Retinal pigment epithelial cell (primary cell): Measurements from ENCODE around the gene PPIH.
"Not testable (repeated sequence)": the region's sequence is repeated elsewhere in the genome, so short reads cannot be mapped to it uniquely, and the experiment has no call there.

ENCODE experiments used
- DNase-seq: peaks from one replicate; pipeline ENCODE4 v3.0.0-alpha.2; 2010; ENCODE audit warnings: low read depth
- H3K4me3 ChIP-seq: 2 replicates; pipeline ENCODE4 v1.5.1; 2011; ENCODE audit warnings: mild to moderate bottlenecking, low read length, control low read depth, moderate library complexity
- CTCF ChIP-seq: conservative IDR thresholded peaks from 2 replicates; pipeline ENCODE4 v1.5.1; 2011; ENCODE audit warnings: low read depth, low read length, control low read depth, inconsistent platforms

Gene PPIH

DNA sequence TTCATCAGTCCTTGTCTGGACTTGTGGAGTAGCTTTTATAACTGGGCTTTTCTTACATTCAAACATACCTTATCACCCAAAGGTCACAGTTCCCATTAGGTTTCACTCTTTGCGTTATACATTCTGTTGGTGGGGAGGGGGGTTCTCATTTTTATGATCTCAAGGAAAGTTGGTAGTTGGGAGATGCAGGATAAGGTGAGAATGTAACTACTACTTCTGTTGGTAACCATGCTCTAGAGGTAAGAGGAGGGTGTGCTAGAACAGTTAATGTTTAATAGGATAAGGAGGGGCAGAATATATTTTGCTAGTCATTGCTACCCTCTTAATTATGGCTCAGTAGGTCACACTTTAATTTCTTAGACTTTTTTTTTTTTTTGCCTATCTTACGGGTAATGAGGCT lies 34.7 kb downstream of the PPIH start:
- H3K4me3 ChIP-seq: no peak overlapping the region
- no peak for DNase-seq
- TF ChIP-seq CTCF: no peak

DNA sequence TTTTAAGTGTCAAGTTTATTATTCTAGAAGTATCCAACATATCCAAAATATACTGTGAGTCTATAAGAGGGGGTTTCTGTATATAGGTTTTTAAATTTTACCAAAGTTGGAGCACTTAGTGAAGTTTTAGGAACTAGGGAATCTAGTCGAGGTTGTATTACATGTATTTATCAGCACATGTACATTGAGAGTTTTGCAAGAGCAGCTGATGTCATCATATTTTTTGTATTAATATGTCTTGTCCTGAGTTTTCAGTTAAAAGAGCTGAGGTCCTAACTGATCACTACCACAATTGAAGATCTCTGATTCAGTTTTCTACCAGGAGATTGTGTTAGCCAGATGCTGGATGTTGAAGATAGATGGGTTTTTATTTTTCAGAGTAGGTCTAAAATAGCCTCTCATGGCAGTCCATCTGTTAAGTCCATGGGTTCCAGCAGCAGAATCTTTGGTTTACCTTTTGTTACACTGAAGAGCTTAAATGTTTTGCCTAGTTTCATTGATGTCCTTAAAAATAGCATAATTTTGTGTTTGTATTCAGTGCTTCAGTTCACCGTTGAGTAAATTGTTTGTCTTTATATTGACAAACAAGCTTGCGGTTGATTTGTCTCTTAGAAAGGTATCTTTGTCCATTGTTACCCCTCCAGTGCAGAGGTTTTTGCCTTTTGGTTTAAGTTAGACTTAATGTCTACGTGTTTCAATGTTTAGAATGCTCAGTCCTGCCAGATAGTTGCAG lies 40.0 kb downstream of the PPIH start:
- TF ChIP-seq CTCF: no peak
- DNase-seq: no peak
- H3K4me3 ChIP-seq: no peak overlapping the region

GRCh38 chr1:42700006-42700405 lies 41.8 kb downstream of the PPIH start:
- DNase-seq: no peak
- no peak for TF ChIP-seq CTCF
- H3K4me3 ChIP-seq: no peak overlapping the region

DNA sequence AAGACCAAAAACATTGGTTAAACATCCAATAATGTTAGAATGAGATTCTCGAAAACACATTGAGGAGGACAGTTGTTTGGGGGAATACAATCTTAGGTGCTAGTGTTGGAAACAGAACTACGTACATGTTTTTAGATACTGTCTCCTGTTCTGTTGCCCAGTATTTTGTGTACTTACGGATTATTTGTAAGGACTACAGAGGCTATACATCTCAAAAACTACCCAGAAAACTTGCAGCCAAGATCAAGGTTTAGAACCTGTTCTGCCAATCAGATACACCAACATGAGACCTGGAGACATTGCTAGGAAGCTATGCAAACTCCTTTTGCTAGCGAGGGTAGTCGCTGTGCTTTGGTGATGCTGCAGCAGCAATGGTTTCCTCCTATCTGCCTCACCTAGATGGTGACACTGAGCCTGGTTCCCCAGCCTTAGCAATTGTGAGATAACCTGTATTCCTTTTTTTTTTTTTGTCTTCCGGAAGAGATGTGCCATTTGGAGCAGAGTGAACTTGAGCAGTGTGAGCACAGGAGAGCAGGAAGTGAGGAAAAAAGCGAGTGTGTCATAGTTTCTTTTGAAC lies 45.8 kb downstream of the PPIH start:
- DNase-seq: no peak
- TF ChIP-seq CTCF: no peak
- no peak overlapping the region for H3K4me3 ChIP-seq

GRCh38 chr1:42712808-42713207 lies 54.6 kb downstream of the PPIH start:
- H3K4me3 ChIP-seq, DNase-seq: not testable (repeated sequence)

DNA sequence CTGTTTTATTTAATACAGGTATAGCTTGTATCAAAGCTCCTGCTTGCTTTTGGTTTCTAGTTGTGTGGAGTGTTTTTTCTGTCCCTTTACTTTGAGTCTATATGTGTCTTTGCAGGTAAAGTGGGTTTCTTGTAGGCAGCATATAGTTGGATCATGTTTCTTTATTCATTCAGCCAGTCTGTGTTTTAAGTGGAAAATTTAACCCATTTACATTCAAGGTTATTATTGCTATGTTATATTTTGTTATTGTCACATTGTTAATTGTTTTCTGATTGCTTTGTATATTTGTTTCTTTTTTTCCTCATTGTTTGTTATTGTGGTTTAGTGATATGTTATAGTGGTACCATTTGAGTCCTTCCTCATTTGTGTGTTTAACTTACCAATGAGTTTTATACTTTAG lies 55.1 kb downstream of the PPIH start:
- DNase-seq: no peak
- TF ChIP-seq CTCF: no peak
- no peak overlapping the region for H3K4me3 ChIP-seq

DNA sequence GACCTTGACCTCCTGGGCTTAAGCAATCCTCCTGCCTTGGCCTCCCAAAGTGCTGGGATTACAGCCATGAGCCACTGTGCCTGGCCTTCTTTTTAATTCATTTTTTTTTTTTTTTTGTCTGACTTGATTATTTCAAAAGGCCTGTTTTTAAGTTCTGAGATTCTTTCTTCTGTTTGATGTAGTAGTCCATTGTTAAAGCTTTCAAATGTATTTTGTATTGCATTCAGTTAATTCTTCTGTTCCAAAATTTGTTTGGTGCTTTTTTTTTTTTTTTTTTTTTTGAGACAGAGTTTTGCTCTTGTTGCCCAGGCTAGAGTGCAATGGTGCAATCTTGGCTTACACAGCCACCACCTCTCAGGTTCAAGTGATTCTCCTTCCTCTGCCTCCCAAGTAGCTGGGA lies 56.2 kb downstream of the PPIH start:
- not testable (repeated sequence) for H3K4me3 ChIP-seq, DNase-seq

- DNase-seq: no peak
- no peak overlapping the region for H3K4me3 ChIP-seq
- TF ChIP-seq CTCF: no peak
Measured at GRCh38 chr1:42720868-42721267, 62.6 kb downstream of the PPIH start.
